HG02981 (cell line): Measurements from ENCODE around the gene SYT15B.
"Not testable (repeated sequence)": the region's sequence is repeated elsewhere in the genome, so short reads cannot be mapped to it uniquely, and the experiment has no call there.

Source experiments
- ATAC-seq: cut with Tn5 transposase; IDR thresholded peaks from one replicate; pipeline ENCODE4 v1.9.1; 2021; ENCODE audit warnings: mild to moderate bottlenecking, moderate library complexity; ENCODE audit not compliant: unreplicated experiment

The SYT15B gene

DNA sequence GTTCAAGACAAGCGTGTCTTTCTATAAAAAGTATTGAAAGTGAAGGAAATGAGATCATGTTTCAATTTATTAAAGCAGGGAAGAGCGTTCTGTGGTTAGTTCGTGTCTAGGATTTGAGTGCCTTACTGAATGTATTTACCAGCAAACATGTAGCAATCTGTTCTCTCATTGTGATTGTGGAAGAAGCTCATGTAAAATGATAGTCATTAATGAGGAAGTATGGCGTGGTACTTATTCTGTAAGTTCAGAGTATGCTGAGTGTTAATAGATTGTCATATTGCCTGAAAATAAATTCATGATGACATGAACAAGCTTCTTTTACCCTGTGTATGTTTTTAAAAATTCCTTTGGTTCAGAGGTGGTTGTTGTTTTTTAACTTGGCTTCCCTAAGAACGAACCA is 32.5 kb downstream of the SYT15B start:
- not testable (repeated sequence) for ATAC-seq

DNA sequence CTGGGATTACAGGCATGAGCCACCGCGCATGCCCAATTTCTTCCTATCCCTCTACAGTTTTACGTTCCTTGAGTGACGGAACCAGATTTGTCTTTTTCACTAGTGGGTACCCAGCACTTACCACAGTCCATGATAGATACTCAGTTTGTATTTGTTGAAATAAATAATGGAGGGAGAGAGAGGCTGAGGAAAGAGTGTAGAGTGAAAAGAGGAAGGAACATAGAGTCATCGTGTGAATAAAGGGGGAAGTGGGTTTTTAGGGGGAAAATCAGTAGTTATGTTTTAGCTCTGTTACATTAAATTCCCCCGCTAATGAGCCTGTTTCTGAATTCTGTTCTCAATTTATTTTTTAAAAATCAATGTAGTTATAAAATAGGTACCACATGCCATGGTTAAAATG is 37.7 kb downstream of the SYT15B start:
- ATAC-seq = not testable (repeated sequence)

DNA sequence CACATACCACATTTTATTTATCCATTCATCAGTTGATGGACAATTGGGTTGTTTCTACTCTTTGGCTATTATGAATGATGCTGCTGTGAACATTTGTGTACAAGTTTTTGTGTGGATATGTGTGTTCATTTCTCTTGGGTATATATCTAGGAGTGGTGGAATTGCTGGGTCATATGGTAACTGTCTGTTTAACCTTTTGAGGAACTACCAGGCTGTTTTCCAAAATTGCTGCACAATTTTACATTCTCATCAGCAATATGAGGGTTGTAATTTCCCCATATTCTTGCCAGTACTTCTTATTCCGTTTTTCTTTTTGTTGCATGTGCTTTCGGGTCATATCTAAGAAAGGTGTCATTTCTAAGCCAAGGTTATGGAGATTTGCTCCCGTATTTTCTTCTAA is 38.3 kb downstream of the SYT15B start:
- not testable (repeated sequence) for ATAC-seq

DNA sequence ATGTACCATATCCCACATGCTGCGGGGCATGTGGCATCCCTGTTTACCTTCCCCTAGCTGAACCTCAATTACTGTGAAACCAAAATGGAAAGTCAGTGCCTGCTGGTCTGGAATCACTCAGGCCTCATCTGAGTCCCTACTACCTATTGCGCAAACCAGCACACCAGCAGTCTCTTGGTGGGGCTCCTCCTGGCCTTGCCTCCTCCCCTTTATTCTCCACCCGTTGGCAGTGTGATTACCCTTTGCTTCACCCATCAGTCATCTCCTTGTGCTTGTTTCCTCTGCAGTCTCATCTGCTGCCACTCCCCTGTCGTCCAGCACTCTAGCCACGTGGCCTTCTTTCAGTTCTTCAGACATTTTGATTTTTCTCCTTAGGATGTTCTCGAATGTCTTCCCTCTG is 39.3 kb downstream of the SYT15B start:
- not testable (repeated sequence) for ATAC-seq

DNA sequence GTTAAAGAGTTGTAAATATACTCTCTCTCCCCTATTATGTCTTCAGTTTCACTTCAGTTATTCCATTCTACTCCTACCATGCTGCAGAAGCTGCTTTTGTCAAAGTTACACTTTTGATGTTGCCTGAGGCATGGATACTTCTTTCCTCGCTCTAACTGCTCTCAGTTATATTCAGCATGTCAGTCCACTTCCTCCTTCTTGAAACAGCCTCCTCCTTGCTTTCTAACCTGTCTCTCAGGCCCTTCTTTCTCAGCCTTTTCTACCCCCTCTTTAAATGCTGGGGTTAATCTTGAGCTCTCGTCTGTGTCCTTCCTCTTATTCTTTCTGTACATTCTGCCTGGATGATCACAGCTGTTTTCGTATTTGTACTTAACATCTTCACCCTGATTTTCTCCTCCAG is 40.0 kb downstream of the SYT15B start:
- ATAC-seq = not testable (repeated sequence)

DNA sequence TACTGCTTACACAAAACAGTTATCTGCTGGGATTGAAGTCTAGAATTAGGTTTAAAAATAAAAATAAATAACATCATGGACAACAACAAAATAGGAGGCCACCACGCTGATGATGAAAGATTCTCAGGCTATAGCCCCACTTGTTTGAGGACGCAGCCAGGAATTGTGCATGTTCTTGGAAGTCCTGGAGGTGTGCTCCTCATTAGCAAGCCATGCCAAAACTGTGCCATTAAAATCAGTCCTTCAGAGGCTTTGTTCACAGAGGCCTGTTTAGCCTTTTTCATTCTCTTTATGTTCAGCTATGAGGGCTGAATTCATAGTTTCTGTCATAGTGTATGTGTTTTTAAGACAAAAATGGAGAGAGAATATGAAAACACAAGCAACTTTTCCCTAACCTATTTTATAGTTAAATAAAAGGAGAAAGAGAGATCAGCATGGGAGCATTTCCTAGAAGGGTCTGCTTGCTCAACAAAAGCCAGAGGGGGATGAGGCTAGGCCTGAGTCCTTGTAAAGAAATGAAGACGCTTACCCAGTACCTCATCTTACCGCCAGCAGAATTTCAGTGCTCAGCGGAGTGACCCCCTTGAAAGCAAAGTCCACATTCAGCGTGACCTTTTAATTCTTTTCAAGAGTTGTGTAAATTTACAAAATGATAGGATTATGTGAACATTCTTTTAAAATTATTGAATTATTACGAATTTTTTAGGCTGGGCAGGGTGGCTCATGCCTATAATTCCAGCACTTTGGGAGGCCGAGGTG is 46.2 kb downstream of the SYT15B start:
- ATAC-seq = not testable (repeated sequence)
